HG03066 (cell line): ENCODE measurements around the gene CDH5.

Experiments used
- ATAC-seq: cut with Tn5 transposase; IDR thresholded peaks from one replicate; pipeline ENCODE4 v1.9.1; 2021; ENCODE audit warnings: low read depth; ENCODE audit not compliant: unreplicated experiment

Gene CDH5

DNA sequence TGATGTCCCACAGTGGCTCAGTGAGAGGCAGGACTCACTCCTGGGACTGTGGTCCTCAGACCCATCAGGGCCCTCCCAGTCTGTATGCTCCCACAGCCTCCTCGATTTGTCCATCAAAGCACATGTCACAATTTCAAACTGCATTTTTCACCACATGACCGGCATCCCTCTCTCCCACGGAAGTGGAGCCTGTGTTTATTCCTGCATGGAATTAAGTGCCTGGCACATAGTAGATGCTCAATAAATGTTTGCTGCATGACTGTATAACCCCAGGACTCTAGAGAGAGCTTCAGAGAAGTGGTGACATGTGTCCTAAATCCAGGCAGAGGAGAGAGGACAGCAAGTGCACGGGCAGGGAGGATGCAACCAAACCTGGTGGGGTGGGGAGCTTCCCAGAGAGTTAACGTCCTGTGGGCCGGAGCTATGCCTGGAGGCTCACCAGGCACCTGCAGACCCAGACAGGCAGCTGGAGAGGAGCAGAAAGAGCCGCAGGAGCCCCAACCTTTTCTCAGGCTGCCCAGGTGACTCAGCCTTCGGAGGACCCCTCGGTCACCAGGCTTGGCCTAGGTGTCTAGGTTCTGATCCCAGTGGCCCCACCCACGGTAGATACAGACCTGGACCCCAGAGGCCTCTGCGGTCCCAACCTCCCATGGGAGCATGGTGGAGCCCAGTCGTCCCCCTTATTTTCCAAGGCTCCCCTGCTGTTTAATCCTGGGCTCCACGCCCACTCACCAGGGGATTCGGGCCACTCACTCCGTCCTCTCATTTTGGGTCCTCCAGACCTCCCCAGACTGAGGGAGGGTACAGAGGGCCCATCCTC lies 5.8 kb downstream of the CDH5 start:
- no peak for ATAC-seq

DNA sequence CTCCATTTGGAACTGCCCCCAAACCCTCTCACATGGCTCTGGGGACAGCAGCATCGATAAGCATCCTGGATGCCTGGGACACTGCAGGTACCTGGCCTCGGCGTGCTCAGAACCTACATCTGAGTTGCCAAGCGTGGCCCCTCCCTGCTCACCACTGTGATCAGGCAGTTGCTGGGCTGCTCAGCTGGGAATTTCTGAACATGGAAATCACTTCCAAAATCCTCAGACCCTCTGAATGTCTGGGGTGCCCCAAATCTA lies 6.3 kb downstream of the CDH5 start:
- ATAC-seq: no peak

DNA sequence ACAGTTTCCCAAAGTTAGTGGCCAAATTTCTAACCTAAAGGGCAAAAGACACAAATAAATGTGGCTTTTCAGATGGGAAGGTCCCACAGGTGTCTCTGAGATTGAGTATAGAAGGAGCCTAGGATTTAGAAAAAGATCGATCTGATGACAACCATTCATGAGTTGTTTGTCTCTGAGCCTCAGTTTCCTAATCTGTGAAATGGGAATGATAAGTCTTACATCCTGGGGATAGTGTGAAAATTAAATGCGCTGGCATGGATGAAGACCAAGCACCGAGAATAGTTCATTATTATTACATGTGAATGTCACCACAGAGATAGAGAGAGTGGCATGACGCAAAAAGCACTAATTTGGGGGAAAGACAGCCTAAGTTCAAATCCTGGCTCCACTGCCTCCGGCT lies 7.2 kb downstream of the CDH5 start:
- no peak for ATAC-seq

DNA sequence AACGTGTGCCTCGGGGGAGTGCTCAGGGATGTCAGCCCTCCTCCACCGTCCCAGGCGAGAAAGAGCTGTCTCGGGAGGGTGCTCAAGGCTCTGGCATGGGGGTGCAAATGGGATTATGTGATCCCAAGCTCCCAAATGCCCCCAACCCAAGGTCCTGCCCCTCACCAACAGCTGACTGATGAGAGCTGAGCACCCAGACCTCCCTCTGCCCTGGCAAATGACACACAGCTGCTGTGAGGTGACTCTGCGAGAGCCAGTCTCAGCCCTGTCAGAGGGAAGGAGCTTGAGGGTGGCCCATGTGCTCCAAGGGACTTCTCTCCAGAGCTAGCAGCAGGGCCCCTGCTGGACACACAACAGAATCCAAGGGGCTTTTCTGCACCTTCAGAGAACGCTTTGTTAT lies 7.7 kb downstream of the CDH5 start:
- no peak for ATAC-seq

DNA sequence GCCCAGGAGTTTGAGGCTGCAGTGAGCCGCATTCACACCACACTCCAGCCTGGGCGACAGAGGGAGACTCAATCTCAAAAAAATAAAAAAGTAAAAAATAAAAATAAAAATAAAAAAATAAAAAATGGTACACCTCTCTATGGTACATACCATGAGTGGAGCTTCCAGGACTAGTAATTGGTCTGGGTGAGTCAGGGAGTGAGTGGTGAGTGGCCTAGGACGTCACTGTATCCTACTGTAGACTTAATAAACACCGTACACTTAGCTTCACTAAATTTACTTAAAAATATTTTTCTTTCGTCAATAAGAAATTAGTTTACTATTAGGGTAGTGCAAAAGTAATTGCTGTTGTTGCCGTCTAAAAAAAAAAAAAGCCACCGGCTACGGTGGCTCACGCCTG lies 9.0 kb downstream of the CDH5 start:
- no peak for ATAC-seq

DNA sequence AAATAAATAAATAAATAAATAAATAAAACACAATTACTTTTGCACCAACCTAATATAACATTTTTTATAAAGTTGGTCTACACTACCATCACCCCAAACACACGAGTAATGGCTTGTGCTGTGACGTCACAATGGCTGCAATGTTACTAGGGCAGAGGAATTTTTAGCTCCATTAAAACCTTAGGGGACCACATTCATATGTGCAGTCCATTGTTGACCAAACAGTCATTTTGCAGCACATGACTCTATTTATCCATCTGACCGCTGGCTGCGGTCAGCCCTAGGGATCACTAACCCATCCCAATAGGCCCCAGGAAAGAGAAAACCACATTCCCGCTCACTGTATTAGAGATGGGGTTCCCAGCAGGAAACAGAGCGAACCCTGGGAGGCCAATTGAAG lies 9.6 kb downstream of the CDH5 start:
- ATAC-seq: no peak

DNA sequence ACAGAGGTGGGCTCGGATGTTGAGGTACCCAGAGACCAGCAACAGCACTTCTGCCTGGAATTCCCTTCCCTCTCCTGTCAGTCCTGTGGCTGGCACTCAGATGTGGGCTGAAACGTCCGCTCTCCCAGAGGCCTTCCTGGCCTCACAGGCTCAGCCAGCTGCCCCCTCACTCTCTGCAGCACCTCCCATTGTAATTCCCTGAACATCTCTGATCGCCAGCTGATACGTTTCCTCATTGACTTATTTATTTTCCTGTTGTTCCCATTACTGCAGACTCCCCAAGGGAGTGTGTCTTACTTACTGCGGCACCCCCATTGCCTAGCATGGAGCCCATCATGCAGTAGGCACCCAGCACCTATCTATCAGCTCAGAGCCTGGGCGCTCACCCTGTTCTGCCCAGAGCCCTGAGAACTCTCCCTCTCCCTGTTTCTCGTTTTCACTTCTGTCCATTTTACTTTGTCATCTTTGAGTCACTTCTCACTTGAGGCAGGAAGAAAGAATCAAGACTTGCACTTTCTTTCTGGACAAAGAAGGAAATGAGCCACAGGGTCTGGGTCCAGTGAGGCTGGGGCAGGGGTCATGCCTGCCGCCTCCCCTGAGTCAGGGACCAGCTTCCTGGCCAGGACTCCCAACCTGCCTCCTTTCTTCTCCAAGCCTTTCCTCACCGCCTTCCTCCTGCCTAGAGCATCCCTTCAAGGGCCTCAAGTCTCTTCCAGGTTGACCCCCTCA lies 10.2 kb downstream of the CDH5 start:
- ATAC-seq: no peak

DNA sequence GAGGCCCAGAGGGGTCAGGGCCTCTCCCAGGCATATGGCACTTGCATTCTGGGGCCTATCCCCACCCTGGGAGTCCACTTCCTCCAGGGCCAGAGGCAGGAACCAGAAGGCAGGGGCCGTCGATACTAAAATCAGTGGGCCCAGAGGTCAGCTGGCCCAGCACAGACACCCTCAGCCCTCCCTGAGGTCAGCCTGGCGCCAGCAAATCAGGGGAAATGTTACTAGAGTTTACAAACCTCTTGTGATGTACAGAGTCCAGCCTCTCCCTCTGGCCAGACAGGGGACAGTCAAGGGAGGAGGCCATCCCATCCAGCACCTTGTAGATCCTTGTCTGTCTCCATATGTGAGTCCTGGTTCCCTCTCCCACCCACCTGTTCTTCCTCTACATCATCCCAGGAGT lies 10.8 kb downstream of the CDH5 start:
- ATAC-seq: no peak

DNA sequence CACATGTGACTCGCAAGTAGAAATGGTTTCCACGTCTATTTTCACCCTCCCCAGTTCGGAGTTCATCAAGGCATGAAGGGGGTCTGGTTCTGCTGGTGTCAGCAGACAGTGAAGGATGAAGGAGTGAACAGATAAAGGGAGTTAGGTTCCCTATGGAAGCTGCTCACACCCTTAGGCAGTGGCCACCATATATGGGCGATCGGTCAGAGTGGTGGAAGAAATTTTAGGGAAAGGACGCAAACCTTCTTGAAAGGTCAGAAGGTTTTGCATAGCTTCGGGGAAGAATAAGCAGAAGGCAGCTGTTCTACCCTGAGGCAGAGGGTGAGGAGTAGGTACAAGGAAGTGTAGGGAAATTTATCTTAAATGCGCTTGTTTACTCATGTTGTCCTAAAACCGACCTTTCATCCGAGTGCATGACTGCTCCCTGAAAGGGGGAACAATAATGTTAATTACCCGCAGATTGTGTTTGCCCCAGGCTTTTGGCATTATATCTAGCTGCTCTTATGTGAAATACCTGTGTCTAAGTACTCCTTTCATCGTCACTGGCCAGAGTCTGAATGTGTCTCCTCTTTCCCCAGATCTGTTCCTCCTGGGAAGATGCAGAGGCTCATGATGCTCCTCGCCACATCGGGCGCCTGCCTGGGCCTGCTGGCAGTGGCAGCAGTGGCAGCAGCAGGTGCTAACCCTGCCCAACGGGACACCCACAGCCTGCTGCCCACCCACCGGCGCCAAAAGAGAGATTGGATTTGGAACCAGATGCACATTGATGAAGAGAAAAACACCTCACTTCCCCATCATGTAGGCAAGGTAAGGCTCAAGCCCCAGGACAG lies 12.5 kb downstream of the CDH5 start:
- no peak for ATAC-seq

DNA sequence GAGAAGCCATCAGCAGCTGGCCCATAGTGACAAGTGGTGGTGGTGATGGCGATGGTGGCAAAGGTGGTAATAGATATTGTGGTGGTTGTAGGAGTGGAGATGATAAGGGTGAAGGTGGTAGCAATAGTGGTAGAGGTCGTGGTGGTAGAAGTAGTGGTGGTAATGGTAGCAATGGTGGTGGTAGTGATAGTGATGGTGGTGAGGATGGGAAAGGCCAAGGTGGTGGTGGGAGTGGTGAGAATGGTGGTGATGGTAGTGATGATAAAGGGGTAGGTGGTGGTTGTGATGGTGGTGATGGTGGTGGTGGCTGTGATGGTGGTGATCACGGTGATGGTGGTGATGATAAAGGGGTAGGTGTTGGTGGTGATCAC lies 13.1 kb downstream of the CDH5 start:
- ATAC-seq: no peak

DNA sequence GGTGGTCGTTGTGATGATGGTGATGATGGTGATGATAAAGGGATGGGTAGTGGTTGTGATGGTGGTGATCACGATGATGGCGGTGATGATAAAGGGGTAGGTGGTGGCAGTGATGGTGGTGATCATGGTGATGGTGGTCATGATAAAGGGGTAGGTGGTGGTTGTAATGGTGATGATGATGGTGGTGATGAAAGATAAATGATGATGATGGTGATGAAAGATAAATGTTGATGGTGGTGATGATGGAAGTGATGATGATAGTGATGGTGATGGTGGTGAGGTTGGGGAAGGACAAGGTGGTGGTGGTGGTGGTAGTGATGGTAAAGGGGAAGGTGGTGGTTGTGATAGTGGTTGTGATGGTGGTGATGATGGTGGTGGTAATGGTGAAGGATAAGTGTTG lies 13.9 kb downstream of the CDH5 start:
- no peak for ATAC-seq

DNA sequence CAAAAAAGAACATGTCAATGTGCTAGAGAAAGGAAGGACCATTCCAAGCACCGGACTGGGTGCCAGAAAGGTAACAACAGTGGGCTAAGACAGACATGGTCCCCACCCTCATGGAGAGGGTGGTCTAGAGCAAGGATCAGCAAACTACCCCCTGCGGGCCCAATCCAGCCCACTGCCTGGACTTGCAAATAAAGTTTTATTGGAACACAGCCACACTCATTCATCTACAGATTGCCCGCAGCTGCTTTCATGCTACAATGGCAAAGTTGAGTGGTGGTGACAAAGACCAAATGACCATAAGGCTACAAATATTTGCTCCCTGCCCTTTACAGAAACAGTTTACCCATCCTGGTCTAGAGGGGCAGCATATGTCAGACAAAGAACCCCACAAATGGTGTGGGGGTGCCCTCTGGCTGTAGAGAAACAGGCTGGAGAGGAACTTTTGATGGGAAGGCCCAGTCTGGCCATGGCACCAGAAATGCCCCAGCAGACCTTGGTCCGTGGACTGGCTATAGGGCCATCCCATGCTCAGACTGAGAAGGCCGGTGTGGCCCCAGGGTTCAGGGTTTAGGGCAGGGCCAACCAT lies 15.2 kb downstream of the CDH5 start:
- ATAC-seq: no peak

DNA sequence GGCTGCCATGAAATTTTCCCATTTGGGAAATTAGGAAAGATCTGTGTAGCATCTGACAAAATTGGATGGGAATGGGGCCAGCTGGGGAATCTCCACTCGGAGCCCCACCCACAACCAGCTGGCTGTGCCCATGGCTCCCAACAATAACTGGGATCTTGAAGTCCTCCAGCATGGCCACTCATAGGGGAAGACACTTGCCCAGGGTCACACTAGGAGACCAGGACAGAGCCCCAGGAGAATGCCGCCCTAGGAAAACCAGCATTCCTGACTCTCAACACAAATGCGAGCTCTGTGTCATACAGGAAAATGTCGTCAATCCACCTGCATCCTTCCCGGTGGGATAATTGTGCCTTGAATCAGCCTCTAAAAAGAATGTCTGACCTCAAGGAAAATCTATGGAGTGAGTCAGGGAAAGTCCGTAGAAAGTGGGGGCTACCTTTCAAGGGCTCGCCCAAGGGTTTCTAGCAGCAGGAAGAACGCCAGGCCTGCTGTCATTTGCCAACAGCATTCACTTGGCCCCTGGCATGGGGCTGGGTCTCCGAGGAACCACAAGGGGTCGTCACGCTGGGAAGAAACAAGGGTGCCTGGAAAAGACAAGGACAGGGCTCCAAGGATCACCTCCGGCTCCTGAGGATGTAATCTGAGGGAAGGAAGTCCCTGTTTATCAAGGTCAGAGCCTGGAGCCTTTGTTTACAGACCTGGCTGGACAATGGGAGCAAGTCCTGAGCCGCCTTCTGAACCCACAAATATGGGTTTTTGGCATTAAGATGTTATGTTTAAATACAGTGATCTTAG lies 15.9 kb downstream of the CDH5 start:
- ATAC-seq: no peak

DNA sequence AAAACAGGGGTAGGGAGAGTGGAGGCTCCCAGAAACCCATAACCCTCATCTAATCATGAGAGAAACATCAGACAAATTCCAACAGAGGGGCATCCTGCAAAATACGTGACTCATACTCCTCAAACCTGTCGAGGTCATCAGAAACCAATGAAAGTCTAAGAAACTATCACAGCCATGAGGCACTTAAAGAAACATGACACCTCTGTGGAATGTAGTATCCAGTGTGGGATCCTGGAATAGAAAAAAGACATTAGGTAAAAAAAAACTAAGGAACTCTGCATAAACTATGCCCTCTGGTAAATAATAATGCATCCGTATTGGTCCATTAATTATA lies 16.4 kb downstream of the CDH5 start:
- no peak for ATAC-seq

DNA sequence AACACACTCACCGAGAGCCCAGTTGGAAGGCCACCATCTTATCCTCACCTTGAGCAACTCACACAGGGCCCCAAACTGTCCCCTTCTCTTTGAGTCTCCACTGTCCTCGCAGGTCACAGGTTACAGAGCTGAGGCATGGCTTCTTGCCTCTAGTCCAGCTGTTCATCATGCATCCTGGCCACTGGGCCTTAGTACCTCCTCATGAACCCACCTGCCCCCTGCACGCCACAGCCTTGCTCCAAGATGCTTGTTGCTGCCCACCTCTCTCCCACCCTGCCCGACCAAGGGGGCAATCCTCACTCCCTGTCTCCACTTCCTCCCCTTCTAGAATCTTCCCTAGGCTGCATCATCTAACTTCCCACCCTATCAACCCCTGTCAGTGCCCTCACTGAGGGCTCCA lies 17.1 kb downstream of the CDH5 start:
- ATAC-seq: no peak

DNA sequence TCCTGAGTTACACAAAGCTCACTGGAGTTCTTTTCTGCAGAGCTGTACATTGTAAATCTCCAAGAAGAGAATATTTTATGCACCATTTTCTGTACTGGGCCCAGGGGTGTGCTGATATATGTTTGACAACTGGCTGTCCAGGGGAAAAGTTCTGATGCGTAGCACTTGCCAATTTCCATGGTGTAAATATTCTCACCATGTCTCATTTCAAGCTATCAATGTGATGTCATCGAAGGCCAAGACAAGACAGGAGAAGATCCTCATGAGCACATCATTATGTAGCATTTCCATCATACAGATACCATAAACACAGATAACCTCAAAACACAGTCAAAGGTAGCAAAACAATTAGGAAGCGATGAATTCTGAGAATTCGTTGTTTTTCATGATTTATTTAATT lies 18.9 kb downstream of the CDH5 start:
- ATAC-seq: no peak

DNA sequence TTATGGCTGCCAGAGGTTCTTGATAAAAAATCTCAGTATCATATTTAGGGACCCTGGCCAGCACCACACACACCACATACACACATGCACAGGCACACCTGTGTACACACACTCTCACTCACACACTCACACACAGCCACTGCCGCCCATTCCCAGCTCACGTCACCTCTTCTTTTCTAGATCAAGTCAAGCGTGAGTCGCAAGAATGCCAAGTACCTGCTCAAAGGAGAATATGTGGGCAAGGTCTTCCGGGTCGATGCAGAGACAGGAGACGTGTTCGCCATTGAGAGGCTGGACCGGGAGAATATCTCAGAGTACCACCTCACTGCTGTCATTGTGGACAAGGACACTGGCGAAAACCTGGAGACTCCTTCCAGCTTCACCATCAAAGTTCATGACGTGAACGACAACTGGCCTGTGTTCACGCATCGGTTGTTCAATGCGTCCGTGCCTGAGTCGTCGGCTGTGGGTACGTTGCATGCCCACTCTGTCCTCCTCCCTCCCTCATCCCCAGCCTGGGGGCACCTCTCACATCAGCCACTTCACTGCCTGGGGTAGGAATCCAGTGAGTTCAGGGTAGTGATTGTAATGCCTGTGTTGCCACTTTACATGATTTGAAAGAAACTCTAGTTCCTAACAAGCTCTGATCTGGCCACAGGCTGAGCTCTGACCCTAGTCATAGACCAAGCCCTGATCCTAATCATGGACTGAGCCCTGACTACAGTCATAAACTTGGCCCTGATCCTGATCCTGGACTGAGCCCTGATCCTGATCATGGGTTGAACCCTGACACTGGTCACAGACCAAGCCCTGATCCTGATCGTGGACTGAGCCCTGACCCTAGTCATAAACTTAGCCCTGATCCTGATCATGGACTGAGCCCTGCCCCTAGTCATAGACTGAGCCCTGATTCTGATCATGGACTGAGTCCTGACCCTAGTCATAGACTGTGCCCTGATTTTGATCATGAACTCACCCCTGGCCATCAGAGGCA lies 20.4 kb downstream of the CDH5 start:
- no peak for ATAC-seq

DNA sequence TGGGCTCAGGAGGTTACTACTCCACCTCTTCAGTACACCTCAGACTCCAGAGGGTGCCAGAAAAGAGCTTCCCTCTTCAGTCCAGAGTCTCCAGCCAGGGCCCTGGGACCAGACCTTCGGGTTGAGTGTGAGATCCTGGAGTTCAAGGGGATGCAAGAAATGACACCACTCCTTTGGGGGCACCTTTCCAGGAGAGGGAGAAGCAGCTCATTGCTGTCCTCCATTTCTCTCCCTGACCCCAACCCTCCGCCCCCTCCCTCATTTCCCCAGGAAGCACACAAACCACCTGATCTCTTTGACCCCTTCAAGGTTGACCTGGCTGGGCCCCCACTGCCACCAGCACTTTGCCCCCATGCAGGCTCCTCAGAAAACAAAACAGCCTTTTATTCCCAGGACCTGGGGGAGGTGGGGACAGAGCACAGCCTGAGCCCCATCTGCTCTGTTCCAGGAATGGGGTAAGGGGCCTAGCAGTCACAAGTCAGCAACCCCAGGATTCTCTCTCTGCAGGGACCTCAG lies 21.4 kb downstream of the CDH5 start:
- no peak for ATAC-seq
